Sciatic nerve (tissue), 2 donors: Measurements from ENCODE around the gene BUD23. TPM values are rescaled to one million over a fixed set of nuclear protein-coding genes. Genes with fewer than 3 reads are reported as not detected.

ENCODE experiments used
- ATAC-seq: fragments of 200-7000 bp; cut with Tn5 transposase; one replicate; pipeline ENCODE4 v1.9.1; 2020; ENCODE audit warnings: mild to moderate bottlenecking, moderate library complexity
- DNase-seq: peaks from one replicate; pipeline ENCODE4 v3.0.0-alpha.2; 2020; ENCODE audit warnings: low spot score
- intact Hi-C: fragments of 100-400 bp; cut with DNase I; formaldehyde crosslinking; loops from one replicate; pipeline ENCODE4 v1.14.2; 2022
- microRNA-seq: library from miRNA; unstranded; fragments of <30 nt; microRNA quantifications from one replicate; pipeline ENCODE4 v1.2.0, GENCODE V29; 2020
- total RNA-seq: library from RNA; stranded (reverse); fragmentation: NEBNext Ultra II Directional; extraction: Animal tissue kit (Norgen Biotek cat#: 25700); gene quantifications from one replicate; pipeline ENCODE4 v1.2.1, GENCODE V29; 2021
- donor health status: DM: no; HTN: no; CAD: no.
- donor health status: DM: no; HTN: no; CAD: no.

BUD23 gene
- total RNA-seq, 1 donor from 2014 or later = 47.4 TPM

- DNase-seq (no peak), ATAC-seq (no peak)
- intact Hi-C loops = loop anchor here (10.0 kb wide), 1 partner anchor 71 kb away; the partner anchor contains the start of gene VPS37D
Observed at GRCh38 chr7:73735528-73735905, 52.1 kb downstream of the BUD23 start.

GRCh38 chr7:73736885-73737284 lies 53.5 kb downstream of the BUD23 start:
- no peak for DNase-seq
- ATAC-seq = no peak
- intact Hi-C loops = loop anchor here (10.0 kb wide), 1 partner anchor 72 kb away; the partner anchor contains the start of gene VPS37D

GRCh38 chr7:73737491-73738219 lies 54.3 kb downstream of the BUD23 start:
- intact Hi-C loops = loop anchor here (10.0 kb wide), 1 partner anchor 73 kb away; the partner anchor contains the start of gene VPS37D
- ATAC-seq (no peak), DNase-seq (no peak)

- ATAC-seq = peak; percentile 33
- intact Hi-C loops = loop anchor here (10.0 kb wide), 1 partner anchor 73 kb away; the partner anchor contains the start of gene VPS37D
Observed at GRCh38 chr7:73738220-73738611, 54.8 kb downstream of the BUD23 start.

GRCh38 chr7:73738612-73739386 lies 55.4 kb downstream of the BUD23 start, which contains the start of gene ABHD11:
ABHD11 (minus strand) TSS chr7:73738802; CDS start chr7:73738770, 32 bp downstream.
- DNase-seq (peak; percentile 100), ATAC-seq (peak; percentile 96)
- intact Hi-C loops = loop anchor here (10.0 kb wide), 1 partner anchor 74 kb away; the partner anchor contains the start of gene VPS37D

More at GRCh38 chr7:73738220-73738611, 54.8 kb downstream of the BUD23 start:
- DNase-seq = peak; percentile 79

- intact Hi-C loops = loop anchor here (10.0 kb wide), 1 partner anchor 75 kb away; the partner anchor contains the start of gene VPS37D
- ATAC-seq = no peak
Observed at GRCh38 chr7:73739387-73739767, 56.0 kb downstream of the BUD23 start.

GRCh38 chr7:73740212-73740611 lies 56.8 kb downstream of the BUD23 start:
- ATAC-seq (no peak), DNase-seq (no peak)
- intact Hi-C loops = no loop called here

More at GRCh38 chr7:73739387-73739767, 56.0 kb downstream of the BUD23 start:
- no peak for DNase-seq

- ATAC-seq (no peak), DNase-seq (no peak)
- intact Hi-C loops = no loop called here
Observed at GRCh38 chr7:73740771-73741170, 57.4 kb downstream of the BUD23 start.

GRCh38 chr7:73741600-73741999 lies 58.2 kb downstream of the BUD23 start:
- no peak for DNase-seq
- intact Hi-C loops = no loop called here
- no peak for ATAC-seq

- ATAC-seq = no peak
- DNase-seq = no peak
- intact Hi-C loops = no loop called here
Observed at GRCh38 chr7:73742338-73742752, 58.9 kb downstream of the BUD23 start.

GRCh38 chr7:73742753-73743641 lies 59.6 kb downstream of the BUD23 start:
- intact Hi-C loops = no loop called here
- no peak for ATAC-seq
- no peak for DNase-seq

- no peak for ATAC-seq
- intact Hi-C loops = no loop called here
- DNase-seq = no peak
Observed at GRCh38 chr7:73746378-73746777, 63.0 kb downstream of the BUD23 start.

Small RNA genes lying within 50 kb of the gene (microRNA-seq; reads per million reads assigned to microRNA genes)
- gene MIR4284 = not detected

Other genes with a start within 250 kb of the BUD23 start
- gene FZD9, start 249.8 kb upstream of the BUD23 start, total RNA-seq = 0.71 TPM
- gene BAZ1B, start 161.3 kb upstream of the BUD23 start, total RNA-seq = 66.9 TPM
- 38.6 TPM for gene BCL7B, start 125.9 kb upstream of the BUD23 start, total RNA-seq
- 27.1 TPM for gene TBL2, start 105.0 kb upstream of the BUD23 start, total RNA-seq
- 23.8 TPM for gene MLXIPL, start 59.1 kb upstream of the BUD23 start, total RNA-seq
- 4.5 TPM for gene VPS37D, start 15.8 kb upstream of the BUD23 start, total RNA-seq
- gene DNAJC30, start 144 bp upstream of the BUD23 start, total RNA-seq = 10.5 TPM
- gene STX1A, start 36.1 kb downstream of the BUD23 start, total RNA-seq = 7.5 TPM
- 10.7 TPM for gene ABHD11, start 55.2 kb downstream of the BUD23 start, total RNA-seq
- not detected for gene CLDN3, start 86.7 kb downstream of the BUD23 start, total RNA-seq
- gene CLDN4, start 147.4 kb downstream of the BUD23 start, total RNA-seq = 0.85 TPM
- 6.2 TPM for gene METTL27, start 158.9 kb downstream of the BUD23 start, total RNA-seq
- gene TMEM270, start 177.6 kb downstream of the BUD23 start, total RNA-seq = not detected